ENCODE measurements around the gene E2F6.

DNA sequence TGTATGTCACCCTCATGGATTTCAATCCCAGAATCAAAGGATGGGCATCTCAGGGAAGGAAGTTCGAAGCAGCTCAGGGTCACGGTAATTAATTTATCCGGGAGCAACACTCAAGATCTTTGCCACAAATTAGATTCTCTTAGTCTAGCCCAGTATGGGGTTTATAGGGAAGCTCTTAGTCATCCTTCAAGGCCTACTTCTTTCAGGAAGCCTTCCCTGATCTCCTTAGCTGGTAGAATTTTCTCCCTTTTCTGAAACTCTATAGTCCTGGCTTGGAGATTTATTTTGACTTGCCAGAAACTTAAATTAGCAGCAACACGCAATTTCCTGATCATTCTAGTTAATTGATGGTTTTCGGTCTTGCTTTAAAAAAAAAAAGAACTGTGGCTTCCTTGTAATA, 47.4 kb upstream of the E2F6 start:
- TF ChIP-seq, protein P1, sequence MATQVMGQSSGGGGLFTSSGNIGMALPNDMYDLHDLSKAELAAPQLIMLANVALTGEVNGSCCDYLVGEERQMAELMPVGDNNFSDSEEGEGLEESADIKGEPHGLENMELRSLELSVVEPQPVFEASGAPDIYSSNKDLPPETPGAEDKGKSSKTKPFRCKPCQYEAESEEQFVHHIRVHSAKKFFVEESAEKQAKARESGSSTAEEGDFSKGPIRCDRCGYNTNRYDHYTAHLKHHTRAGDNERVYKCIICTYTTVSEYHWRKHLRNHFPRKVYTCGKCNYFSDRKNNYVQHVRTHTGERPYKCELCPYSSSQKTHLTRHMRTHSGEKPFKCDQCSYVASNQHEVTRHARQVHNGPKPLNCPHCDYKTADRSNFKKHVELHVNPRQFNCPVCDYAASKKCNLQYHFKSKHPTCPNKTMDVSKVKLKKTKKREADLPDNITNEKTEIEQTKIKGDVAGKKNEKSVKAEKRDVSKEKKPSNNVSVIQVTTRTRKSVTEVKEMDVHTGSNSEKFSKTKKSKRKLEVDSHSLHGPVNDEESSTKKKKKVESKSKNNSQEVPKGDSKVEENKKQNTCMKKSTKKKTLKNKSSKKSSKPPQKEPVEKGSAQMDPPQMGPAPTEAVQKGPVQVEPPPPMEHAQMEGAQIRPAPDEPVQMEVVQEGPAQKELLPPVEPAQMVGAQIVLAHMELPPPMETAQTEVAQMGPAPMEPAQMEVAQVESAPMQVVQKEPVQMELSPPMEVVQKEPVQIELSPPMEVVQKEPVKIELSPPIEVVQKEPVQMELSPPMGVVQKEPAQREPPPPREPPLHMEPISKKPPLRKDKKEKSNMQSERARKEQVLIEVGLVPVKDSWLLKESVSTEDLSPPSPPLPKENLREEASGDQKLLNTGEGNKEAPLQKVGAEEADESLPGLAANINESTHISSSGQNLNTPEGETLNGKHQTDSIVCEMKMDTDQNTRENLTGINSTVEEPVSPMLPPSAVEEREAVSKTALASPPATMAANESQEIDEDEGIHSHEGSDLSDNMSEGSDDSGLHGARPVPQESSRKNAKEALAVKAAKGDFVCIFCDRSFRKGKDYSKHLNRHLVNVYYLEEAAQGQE (IDR thresholded peaks at IDR 0.05; ENCODE audit: insufficient replicate concordance, low read depth) = no peak
- TF ChIP-seq, protein P2, sequence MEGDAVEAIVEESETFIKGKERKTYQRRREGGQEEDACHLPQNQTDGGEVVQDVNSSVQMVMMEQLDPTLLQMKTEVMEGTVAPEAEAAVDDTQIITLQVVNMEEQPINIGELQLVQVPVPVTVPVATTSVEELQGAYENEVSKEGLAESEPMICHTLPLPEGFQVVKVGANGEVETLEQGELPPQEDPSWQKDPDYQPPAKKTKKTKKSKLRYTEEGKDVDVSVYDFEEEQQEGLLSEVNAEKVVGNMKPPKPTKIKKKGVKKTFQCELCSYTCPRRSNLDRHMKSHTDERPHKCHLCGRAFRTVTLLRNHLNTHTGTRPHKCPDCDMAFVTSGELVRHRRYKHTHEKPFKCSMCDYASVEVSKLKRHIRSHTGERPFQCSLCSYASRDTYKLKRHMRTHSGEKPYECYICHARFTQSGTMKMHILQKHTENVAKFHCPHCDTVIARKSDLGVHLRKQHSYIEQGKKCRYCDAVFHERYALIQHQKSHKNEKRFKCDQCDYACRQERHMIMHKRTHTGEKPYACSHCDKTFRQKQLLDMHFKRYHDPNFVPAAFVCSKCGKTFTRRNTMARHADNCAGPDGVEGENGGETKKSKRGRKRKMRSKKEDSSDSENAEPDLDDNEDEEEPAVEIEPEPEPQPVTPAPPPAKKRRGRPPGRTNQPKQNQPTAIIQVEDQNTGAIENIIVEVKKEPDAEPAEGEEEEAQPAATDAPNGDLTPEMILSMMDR (IDR thresholded peaks at IDR 0.05; ENCODE audit: insufficient read depth, low read length) = no peak
- no peak for TF ChIP-seq GABPA (IDR thresholded peaks at IDR 0.05; ENCODE audit: low read depth)
- TF ChIP-seq POLR2AphosphoS5 (IDR thresholded peaks at IDR 0.05; ENCODE audit: low read depth) = no peak
- no peak for TF ChIP-seq SPI1 (IDR thresholded peaks at IDR 0.05; ENCODE audit: borderline replicate concordance, low read depth)
